ENCODE measurements around the gene MRPL30.

MRPL30 gene

DNA sequence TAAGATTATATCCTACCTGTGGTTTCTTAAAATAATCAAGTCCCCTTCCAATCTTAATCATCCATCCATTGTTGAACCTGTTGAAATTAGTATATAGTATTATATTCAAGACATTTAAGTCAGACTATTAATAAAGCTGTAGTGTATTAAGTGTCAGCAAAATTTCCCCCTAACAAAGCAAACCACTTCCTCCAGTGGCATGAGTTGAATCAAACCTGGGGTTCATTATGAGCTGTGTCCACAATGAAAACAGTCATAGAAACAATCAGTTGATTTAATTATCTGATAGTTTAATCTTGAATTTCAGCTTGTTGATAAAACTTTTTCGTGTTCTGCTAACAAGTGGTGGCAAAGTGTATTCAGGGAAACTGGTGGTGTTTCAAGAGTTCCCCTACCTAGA, 11.4 kb upstream of the MRPL30 start:
- TF ChIP-seq, protein P1, sequence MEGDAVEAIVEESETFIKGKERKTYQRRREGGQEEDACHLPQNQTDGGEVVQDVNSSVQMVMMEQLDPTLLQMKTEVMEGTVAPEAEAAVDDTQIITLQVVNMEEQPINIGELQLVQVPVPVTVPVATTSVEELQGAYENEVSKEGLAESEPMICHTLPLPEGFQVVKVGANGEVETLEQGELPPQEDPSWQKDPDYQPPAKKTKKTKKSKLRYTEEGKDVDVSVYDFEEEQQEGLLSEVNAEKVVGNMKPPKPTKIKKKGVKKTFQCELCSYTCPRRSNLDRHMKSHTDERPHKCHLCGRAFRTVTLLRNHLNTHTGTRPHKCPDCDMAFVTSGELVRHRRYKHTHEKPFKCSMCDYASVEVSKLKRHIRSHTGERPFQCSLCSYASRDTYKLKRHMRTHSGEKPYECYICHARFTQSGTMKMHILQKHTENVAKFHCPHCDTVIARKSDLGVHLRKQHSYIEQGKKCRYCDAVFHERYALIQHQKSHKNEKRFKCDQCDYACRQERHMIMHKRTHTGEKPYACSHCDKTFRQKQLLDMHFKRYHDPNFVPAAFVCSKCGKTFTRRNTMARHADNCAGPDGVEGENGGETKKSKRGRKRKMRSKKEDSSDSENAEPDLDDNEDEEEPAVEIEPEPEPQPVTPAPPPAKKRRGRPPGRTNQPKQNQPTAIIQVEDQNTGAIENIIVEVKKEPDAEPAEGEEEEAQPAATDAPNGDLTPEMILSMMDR (IDR thresholded peaks at IDR 0.05) = no peak

DNA sequence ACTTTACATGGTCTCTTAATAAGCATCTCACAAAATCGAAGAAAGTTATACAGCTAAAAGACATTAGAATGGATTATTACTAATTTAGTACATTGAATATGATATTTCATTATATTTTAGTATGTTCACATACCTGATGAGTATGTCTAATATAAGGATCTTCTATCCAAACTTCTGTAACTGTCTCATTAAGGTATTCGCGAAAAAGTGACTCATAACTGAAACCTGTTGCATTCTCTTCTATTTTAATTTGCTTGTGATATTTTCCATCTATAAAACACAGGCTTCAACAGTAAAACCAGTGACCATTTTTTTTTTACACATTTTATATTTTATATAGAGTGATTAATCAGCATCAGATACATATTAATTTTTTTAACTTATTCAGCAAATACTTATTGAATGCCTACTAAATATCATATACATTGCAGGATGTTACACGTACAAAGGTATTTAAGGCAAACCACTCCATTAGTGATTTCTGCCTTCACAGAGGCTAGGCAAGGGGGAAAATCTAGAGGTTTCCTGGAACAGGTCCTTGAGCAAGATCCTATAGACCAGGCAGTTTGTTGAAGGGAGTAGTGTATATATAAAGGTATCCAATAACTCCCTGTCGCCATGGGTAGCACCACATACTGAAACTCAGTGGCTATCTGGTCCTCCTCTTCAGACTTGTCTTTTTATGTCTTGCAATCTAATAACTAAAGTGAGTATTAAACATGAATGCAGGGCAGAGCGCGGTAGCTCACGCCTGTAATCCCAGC, 9.4 kb upstream of the MRPL30 start:
- TF ChIP-seq, protein P1 (IDR thresholded peaks at IDR 0.05) = no peak

DNA sequence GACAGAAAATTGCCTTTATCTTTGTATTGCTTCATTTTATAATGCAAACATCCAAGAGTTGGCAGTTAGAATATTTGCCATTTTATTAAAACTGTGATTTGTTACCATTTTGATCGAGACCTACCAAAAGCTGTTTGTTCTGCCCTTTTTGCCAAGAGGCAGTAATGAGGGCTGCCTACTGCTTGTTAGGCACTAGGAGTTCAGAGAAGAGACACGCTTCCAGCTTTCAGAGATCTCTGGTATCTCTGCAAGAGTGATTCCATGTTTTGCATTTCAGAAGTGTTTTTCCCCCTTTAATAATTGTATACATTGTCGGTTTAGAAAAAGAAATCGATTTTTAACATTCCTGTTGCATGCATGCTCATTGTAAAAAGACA, 628 bp downstream of the MRPL30 start:
- TF ChIP-seq, protein P1 (IDR thresholded peaks at IDR 0.05) = no peak

DNA sequence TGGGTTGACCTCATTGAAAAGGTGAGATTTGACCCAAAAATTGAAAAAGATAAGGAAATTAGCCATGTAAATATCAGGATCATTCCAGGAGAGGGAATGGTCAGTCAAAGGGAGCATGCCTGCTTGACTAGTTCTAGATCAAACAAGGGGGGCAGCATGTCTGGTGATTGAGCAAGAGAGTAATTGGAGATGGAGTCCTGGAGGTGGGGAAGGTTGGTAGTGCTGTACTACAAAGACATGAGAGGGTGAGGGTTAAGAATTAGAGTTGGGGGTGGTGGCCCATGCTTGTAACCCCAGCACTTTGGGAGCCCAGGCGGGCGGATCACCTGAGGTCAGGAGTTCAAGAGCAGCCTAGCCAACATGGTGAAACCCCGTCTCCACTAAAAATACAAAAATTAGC, 2.0 kb downstream of the MRPL30 start:
- TF ChIP-seq, protein P1 (IDR thresholded peaks at IDR 0.05) = no peak

DNA sequence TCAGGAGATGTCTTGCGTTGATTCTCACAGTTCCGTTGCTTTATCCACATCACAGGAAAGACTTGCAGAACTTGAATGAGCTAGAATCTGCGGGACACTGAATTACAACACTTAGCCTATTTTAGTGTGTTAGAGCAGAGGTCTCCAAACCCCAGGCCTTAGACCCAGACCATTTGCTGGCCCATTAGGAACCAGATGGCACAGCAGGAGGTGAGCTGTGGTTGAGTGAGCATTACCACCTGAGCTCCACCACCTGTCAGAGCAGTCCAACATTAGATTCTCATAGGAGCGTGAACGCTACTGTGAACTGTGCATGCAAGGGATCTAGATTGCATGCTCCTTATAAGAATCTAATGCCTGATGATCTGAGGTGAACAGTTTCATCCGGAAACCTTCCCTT, 3.8 kb downstream of the MRPL30 start:
- TF ChIP-seq, protein P1 (IDR thresholded peaks at IDR 0.05) = no peak

DNA sequence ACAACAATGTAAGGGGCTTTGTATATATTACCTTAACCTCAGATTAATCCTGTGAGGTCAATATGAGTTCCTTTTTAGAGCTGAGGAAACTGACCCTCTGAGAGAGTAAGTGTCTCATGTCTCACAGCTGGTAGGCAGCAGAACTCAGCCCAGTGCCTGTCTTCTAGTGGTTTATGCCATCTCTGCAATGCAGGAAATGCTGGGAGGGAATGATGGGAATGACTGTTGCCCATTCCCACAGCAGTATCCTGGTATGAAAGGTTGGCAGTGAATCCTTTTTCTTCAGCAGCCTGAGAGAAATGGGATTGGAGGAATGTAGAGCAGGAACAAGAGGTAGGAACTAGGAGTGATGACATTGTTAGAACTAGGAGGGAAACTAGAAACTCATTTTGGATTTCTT, 6.0 kb downstream of the MRPL30 start:
- TF ChIP-seq, protein P1 (IDR thresholded peaks at IDR 0.05) = no peak

DNA sequence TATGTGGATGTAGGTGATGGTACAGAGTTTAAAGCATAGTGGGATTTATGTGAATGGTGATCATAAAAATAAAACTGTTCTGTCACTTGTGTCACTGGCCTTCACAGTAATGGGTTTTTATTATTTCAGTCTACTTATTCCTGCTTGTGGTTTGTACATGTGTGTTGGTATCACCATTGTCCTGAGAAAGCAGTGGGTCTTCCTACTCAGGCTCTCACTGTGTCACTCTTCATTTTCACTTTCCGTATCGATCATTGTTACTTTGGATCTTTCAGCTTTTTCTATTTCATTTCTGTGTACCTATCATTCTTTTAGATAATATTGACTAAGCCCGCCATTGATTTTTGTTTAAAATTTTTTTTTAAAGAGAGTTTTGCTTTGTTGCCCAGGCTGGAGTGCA, 7.4 kb downstream of the MRPL30 start:
- TF ChIP-seq, protein P1 (IDR thresholded peaks at IDR 0.05) = no peak

DNA sequence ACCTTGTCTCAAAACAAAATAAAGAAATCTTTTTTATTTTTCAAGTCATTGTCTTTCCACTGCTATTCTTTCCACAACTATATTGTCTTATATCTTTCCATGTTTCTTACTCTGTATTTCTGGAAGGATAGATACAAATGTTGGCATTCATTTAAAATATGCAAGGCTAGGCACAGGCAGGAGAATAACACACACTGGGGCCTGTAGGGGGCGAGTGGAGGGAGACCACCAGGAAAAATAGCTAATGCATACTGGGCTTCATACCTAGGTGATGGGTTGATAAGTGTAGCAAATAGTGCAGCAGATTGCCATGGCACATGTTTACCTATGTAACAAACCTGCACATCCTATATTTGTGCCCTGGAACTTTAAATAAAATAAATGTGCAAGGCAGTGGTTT, 9.6 kb downstream of the MRPL30 start:
- TF ChIP-seq, protein P1 (IDR thresholded peaks at IDR 0.05) = no peak

Data from LNCAP (cell line).